Fibroblast of gingiva (primary cell): ENCODE data around the gene FARSA.
"Not testable (repeated sequence)": the region's sequence is repeated elsewhere in the genome, so short reads cannot be mapped to it uniquely, and the experiment has no call there.

Source experiments
- DNase-seq: peaks from one replicate; pipeline ENCODE4 v3.0.0-alpha.2; 2011; ENCODE audit warnings: low read depth

FARSA gene

GRCh38 chr19:12890787-12891552, 42.5 kb downstream of the FARSA start, which contains the start of gene GCDH:
TSS of gene GCDH (plus strand) at chr19:12891160. CDS start at chr19:12891305, 145 bp downstream.
- peak; percentile 98 for DNase-seq

GRCh38 chr19:12890299-12890786, 43.2 kb downstream of the FARSA start:
- DNase-seq = not testable (repeated sequence)

- no peak for DNase-seq
Observed at GRCh38 chr19:12888006-12888603, 45.4 kb downstream of the FARSA start.

GRCh38 chr19:12886969-12887747, 46.4 kb downstream of the FARSA start, which contains the start of gene KLF1:
TSS of gene KLF1 (minus strand) at chr19:12887201. CDS start at chr19:12887140, 61 bp downstream.
- no peak for DNase-seq

- DNase-seq = no peak
Observed at GRCh38 chr19:12886651-12886968, 46.9 kb downstream of the FARSA start.

GRCh38 chr19:12885749-12886650, 47.5 kb downstream of the FARSA start:
- no peak for DNase-seq

- DNase-seq = peak; percentile 21
Observed at GRCh38 chr19:12884926-12885748, 48.4 kb downstream of the FARSA start.

- no peak for DNase-seq
Observed at GRCh38 chr19:12884627-12884925, 48.9 kb downstream of the FARSA start.

GRCh38 chr19:12884202-12884601, 49.3 kb downstream of the FARSA start:
- no peak for DNase-seq

- DNase-seq = no peak
Observed at GRCh38 chr19:12882589-12882988, 50.9 kb downstream of the FARSA start.

GRCh38 chr19:12881172-12881808, 52.2 kb downstream of the FARSA start, which contains the start of gene DNASE2:
TSS of gene DNASE2 (minus strand) at chr19:12881449. CDS start at chr19:12881375, 74 bp downstream.
- DNase-seq = peak; percentile 88

- DNase-seq = peak; percentile 18
Observed at GRCh38 chr19:12880551-12881171, 52.9 kb downstream of the FARSA start.

GRCh38 chr19:12875086-12875485, 58.4 kb downstream of the FARSA start:
- DNase-seq = no peak

- DNase-seq = no peak
Observed at GRCh38 chr19:12873891-12874745, 59.4 kb downstream of the FARSA start.

GRCh38 chr19:12872941-12873890, 60.3 kb downstream of the FARSA start:
- no peak for DNase-seq
